HG02678 (cell line): Measurements from ENCODE around the gene MAGED1.
A peak's percentile ranks its signal among the peaks of the same experiment; 100 is the strongest.
"Not testable (repeated sequence)": the region's sequence is repeated elsewhere in the genome, so short reads cannot be mapped to it uniquely, and the experiment has no call there.

Experiments used
- ATAC-seq: cut with Tn5 transposase; IDR thresholded peaks from one replicate; pipeline ENCODE4 v1.9.1; 2021; ENCODE audit warnings: mild to moderate bottlenecking, moderate library complexity; ENCODE audit not compliant: unreplicated experiment

Gene MAGED1

DNA sequence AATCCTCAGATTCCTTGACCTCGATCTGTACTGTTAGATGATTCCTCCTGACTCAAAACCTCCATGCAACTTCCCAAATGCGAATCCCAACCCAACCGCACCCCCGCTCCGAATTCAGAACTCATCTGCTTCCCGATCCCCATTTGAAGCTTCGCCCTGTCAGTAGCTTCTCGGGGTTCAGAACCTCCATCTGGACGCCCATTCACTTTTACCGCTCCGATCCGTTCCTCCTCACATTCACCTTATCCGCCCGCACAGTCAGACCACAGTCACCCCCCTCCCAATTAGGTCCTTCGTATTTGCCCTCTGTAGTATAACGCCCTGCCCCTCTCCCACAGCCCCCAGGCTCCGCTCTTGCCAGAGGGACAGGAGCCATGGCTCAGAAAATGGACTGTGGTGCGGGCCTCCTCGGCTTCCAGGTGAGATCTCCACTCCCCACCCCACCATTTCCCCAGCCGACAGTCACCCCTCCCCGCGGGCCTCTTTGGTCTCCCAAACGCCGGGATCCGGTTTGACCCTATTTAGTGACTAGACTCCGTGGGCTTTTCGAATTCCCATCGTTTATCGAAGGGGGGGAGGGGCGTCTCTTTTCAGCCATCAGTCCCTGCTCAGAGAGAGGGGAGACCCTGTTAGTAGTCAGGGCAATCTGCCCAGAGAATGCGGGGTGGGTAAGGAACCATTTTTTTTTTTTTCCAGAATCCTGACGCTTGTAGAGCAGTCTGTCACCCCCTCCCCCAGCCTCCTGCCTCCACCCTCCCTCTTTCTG, 691 bp downstream of the MAGED1 start:
- ATAC-seq: no peak

DNA sequence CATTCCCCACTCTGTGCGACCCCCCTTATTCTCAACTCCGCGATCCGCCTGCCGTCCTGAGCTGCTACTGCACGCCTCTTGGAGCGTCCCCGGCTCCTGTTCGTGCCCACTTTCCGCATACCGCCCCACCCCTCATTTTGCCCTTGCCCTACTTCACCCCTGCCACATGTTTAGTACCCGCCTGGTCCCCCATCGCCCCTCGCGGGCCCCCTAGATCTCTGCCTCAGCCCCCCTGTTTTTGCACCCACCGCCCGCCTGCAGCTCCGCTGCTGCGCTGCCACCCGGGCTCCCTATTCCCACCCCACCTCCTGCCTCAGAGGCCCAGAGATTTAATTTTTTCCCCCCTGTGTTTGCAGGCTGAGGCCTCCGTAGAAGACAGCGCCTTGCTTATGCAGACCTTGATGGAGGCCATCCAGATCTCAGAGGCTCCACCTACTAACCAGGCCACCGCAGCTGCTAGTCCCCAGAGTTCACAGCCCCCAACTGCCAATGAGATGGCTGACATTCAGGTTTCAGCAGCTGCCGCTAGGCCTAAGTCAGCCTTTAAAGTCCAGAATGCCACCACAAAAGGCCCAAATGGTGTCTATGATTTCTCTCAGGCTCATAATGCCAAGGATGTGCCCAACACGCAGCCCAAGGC, 1.4 kb downstream of the MAGED1 start:
- ATAC-seq: peak; percentile 54

- no peak for ATAC-seq
These were observed 3.2 kb downstream of the MAGED1 start for GRCh38 chrX:51896626-51897025.

GRCh38 chrX:51899741-51900140, 6.3 kb downstream of the MAGED1 start:
- ATAC-seq: no peak

GRCh38 chrX:51902510-51903050, 9.2 kb downstream of the MAGED1 start:
- no peak for ATAC-seq

GRCh38 chrX:51905152-51905551, 11.7 kb downstream of the MAGED1 start:
- not testable (repeated sequence) for ATAC-seq

GRCh38 chrX:51905711-51906110, 12.3 kb downstream of the MAGED1 start:
- no peak for ATAC-seq

- ATAC-seq: no peak
These were observed 24.2 kb downstream of the MAGED1 start for GRCh38 chrX:51917604-51918003.

- no peak for ATAC-seq
These were observed 29.1 kb downstream of the MAGED1 start for GRCh38 chrX:51922561-51922960.

GRCh38 chrX:51931566-51932150, 38.2 kb downstream of the MAGED1 start:
- ATAC-seq: no peak
